Loucy (cell line): ENCODE measurements around the gene THAP10.

Source experiments
- CTCF ChIP-seq: fragments of 200-600 bp; sonication (generic); conservative IDR thresholded peaks from 2 replicates; pipeline ENCODE4 v1.5.1; 2014; ENCODE audit warnings: mild to moderate bottlenecking, antibody characterized with exemption, low read length
- EZH2phosphoT487 ChIP-seq: fragments of 200-600 bp; IDR thresholded peaks from 2 replicates; pipeline ENCODE4 v1.6.1; 2018; ENCODE audit warnings: antibody characterized with exemption, mild to moderate bottlenecking, moderate library complexity, borderline replicate concordance

- TF ChIP-seq CTCF (no peak), EZH2phosphoT487 (no peak)
These were observed 18.7 kb upstream of the THAP10 start for GRCh38 chr15:70910958-70911357.
